Neuronal stem cell (in vitro differentiated cells): ENCODE results near the gene RAP1GAP.
A peak's percentile ranks its signal among the peaks of the same experiment; 100 is the strongest.
"Not testable (repeated sequence)": the region's sequence is repeated elsewhere in the genome, so short reads cannot be mapped to it uniquely, and the experiment has no call there.

Experiments used
- DNase-seq: peaks from one replicate; pipeline ENCODE4 v3.0.0-alpha.2; 2013; ENCODE audit warnings: low spot score
- H2AFZ ChIP-seq: one replicate; pipeline ENCODE4 v1.6.1; 2013; ENCODE audit warnings: mild to moderate bottlenecking, low read length, inconsistent platforms
- H2AK5ac ChIP-seq: 2 replicates; pipeline ENCODE4 v1.6.1; 2013; ENCODE audit warnings: low read depth, mild to moderate bottlenecking, inconsistent platforms, low read length, moderate library complexity, mixed read lengths
- H2BK120ac ChIP-seq: 2 replicates; pipeline ENCODE4 v1.6.1; 2013; ENCODE audit warnings: low read depth, mild to moderate bottlenecking, inconsistent platforms, low read length, moderate library complexity, mixed read lengths
- H2BK12ac ChIP-seq: one replicate; pipeline ENCODE4 v1.6.1; 2013; ENCODE audit warnings: low read length, inconsistent platforms
- H2BK15ac ChIP-seq: 2 replicates; pipeline ENCODE4 v1.6.1; 2013; ENCODE audit warnings: mild to moderate bottlenecking, low read length, inconsistent platforms, mixed read lengths
- H2BK5ac ChIP-seq: one replicate; pipeline ENCODE4 v1.6.1; 2013; ENCODE audit warnings: inconsistent platforms, mild to moderate bottlenecking, low read length, moderate library complexity
- H3K14ac ChIP-seq: one replicate; pipeline ENCODE4 v1.6.1; 2013; ENCODE audit warnings: low read length, inconsistent platforms
- H3K18ac ChIP-seq: 2 replicates; pipeline ENCODE4 v1.6.1; 2013; ENCODE audit warnings: low read length, inconsistent platforms
- H3K23ac ChIP-seq: 2 replicates; pipeline ENCODE4 v1.6.1; 2013; ENCODE audit warnings: low read depth, mild to moderate bottlenecking, mixed read lengths, low read length, inconsistent platforms; ENCODE audit not compliant: poor library complexity
- H3K27ac ChIP-seq: replicated peaks from 3 replicates; pipeline ENCODE4 v1.5.1; 2013; ENCODE audit warnings: low read length, inconsistent platforms
- H3K27me3 ChIP-seq, 3 experiments: 2 replicates each; pipeline ENCODE4 v1.6.1; 2013; ENCODE audit warnings: low read length in 3 of 3, mild to moderate bottlenecking in 2 of 3, inconsistent platforms in 1 of 3, low read depth in 1 of 3, mixed read lengths in 1 of 3, moderate library complexity in 1 of 3; ENCODE audit not compliant: control insufficient read depth in 3 of 3, insufficient read depth in 3 of 3
- H3K36me3 ChIP-seq, 2 donors: replicated peaks in 1 of 2; 2 replicates each; pipeline ENCODE4 v1.6.1; 2013; ENCODE audit warnings: low read length in 2 of 2; ENCODE audit not compliant: control insufficient read depth in 2 of 2, insufficient read depth in 2 of 2
- H3K4ac ChIP-seq: 2 replicates; pipeline ENCODE4 v1.6.1; 2013; ENCODE audit warnings: inconsistent platforms, mild to moderate bottlenecking, low read length, moderate library complexity
- H3K4me1 ChIP-seq, 2 donors: 1 replicate in 1 of 2; 2 replicates in 1 of 2; pipeline ENCODE4 v1.6.1; 2013; ENCODE audit warnings: low read length in 2 of 2, low read depth in 1 of 2; ENCODE audit not compliant: control insufficient read depth in 2 of 2, insufficient read depth in 1 of 2
- H3K4me2 ChIP-seq: one replicate; pipeline ENCODE4 v1.6.1; 2013; ENCODE audit warnings: mild to moderate bottlenecking, low read length, inconsistent platforms; ENCODE audit not compliant: insufficient read depth, poor library complexity, severe bottlenecking
- H3K4me3 ChIP-seq, 2 donors: 2 replicates each; pipeline ENCODE4 v1.5.1; 2013; ENCODE audit warnings: low read length in 2 of 2, mild to moderate bottlenecking in 2 of 2, inconsistent platforms in 1 of 2, moderate library complexity in 1 of 2
- H3K79me1 ChIP-seq: one replicate; pipeline ENCODE4 v1.6.1; 2013; ENCODE audit warnings: low read depth, mild to moderate bottlenecking, inconsistent platforms, low read length, moderate library complexity
- H3K9ac ChIP-seq: one replicate; pipeline ENCODE4 v1.6.1; 2013; ENCODE audit warnings: mild to moderate bottlenecking, low read depth, low read length, inconsistent platforms; ENCODE audit not compliant: poor library complexity
- H3K9me3 ChIP-seq, 2 donors: replicated peaks in 1 of 2; 2 replicates each; pipeline versions ENCODE3 to v1.6.1; 2013; ENCODE audit warnings: low read length in 2 of 2, mild to moderate bottlenecking in 2 of 2, inconsistent platforms in 1 of 2, low read depth in 1 of 2, mixed read lengths in 1 of 2, moderate library complexity in 1 of 2; ENCODE audit not compliant: control insufficient read depth in 2 of 2, insufficient read depth in 1 of 2
- H4K8ac ChIP-seq: one replicate; pipeline ENCODE4 v1.6.1; 2013; ENCODE audit warnings: low read depth, mild to moderate bottlenecking, inconsistent platforms, low read length, moderate library complexity
- H4K91ac ChIP-seq: one replicate; pipeline ENCODE4 v1.6.1; 2013; ENCODE audit warnings: low read length, low read depth, mild to moderate bottlenecking, inconsistent platforms; ENCODE audit not compliant: poor library complexity
- WGBS, 2 donors: extraction: QIAGEN DNeasy Blood & Tissue Kit; methylation state at CpG; one replicate each; pipeline ENCODE4 v1.1.7; 2013; ENCODE audit warnings: missing lambda C conversion rate in 2 of 2, mixed read lengths in 1 of 2; ENCODE audit not compliant: insufficient read length in 2 of 2, insufficient replicate concordance in 1 of 2; ENCODE audit errors: extremely low coverage in 2 of 2; 5-methylcytosine and 5-hydroxymethylcytosine counted together

The RAP1GAP gene

DNA sequence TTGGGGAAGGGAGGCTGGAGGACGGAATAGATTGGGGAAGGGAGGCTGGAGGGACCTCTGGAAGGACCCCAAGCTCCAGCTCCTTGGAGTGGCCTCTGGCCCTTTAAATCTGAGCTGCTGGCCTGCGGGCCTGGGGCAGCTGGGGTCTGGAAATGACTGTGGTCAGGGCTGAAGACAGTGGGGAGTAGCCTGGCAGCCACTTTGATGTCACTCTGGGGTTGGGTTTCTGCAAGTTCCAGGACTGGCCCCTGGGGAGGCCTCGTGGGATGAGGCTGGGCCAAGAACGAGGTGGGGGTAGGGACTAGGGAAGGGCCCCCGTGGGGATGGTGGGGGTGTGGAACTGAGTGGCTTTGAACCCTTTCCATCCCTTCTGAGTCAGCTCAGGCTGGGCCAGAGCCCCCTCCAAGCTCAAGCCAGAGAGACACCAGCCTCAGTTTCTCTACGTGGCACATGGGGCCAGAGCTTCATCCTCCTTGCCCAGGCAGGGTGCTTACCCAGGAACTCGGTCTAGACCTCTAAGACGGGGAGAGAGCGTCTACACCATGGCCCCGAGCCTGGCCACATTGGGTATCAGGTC, 100.3 kb downstream of the RAP1GAP start:
- H2AFZ ChIP-seq: no peak overlapping the region
- no peak overlapping the region for H3K4me3 ChIP-seq
- H4K8ac ChIP-seq: no peak overlapping the region
- no peak overlapping the region for H3K4me2 ChIP-seq
- no CpG with 5 or more reads among the region's 10 CpGs for WGBS, 2 donors
- no peak overlapping the region for H2BK12ac ChIP-seq
- peak overlapping the region; percentile 50 for H3K9ac ChIP-seq
- H3K23ac ChIP-seq: no peak overlapping the region
- peak overlapping the region; percentile 58 for H2BK5ac ChIP-seq
- H4K91ac ChIP-seq: no peak overlapping the region
- peaks cover 0 to 24% of the 10 kb centered on the region in 2 donors for H3K36me3 ChIP-seq
- no peak overlapping the region for H3K14ac ChIP-seq
- H2BK15ac ChIP-seq: no peak overlapping the region
- H3K79me1 ChIP-seq: peaks cover 5% of the 10 kb centered on the region
- no peak overlapping the region for H3K27ac ChIP-seq
- no peak for DNase-seq
- H2AK5ac ChIP-seq: no peak overlapping the region
- peaks cover 0 to 2% of the 10 kb centered on the region in 2 donors for H3K9me3 ChIP-seq
- no peak overlapping the region for H2BK120ac ChIP-seq
- no peak overlapping the region for H3K4ac ChIP-seq
- no peaks in the 10 kb centered on the region for H3K27me3 ChIP-seq
- H3K18ac ChIP-seq: peak overlapping the region; percentile 81
- peaks cover 12 to 13% of the 10 kb centered on the region in 2 donors for H3K4me1 ChIP-seq

DNA sequence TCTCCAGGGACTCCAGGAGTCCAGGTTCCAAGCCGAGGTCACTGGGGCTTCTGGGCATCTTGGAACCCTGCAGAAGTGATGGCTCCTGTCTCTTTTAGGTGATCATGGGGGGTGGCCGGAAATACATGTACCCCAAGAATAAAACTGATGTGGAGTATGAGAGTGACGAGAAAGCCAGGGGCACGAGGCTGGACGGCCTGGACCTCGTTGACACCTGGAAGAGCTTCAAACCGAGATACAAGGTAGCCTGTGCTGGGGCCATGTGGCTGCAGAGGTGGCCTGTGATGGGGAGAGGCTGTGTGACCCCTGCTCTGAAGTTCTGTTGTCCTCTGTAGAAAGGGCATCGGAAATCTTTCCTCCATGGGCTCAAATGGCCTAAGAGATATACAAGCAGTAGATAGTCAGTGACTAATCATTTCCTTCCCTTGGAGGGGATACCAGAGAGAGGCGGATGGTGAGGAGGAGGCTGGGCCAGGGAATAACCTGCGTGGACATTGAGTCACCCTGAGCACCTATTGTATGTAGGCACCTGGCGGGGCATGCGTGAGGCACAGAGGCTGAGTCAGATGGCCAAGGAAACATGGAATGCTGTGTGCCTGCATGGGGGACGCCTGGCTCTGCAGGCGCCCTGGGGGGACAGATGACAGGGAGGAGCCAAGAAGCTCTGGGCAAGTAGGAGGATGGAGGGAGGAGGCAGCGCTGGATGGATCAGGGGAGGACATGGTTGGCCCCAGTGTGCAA, 101.0 kb downstream of the RAP1GAP start:
- H3K79me1 ChIP-seq: peaks cover 5% of the 10 kb centered on the region
- peaks cover 8 to 11% of the 10 kb centered on the region in 2 donors for H3K4me1 ChIP-seq
- H3K4me2 ChIP-seq: no peak overlapping the region
- H3K27ac ChIP-seq: no peak overlapping the region
- H3K27me3 ChIP-seq: no peaks in the 10 kb centered on the region
- H3K4me3 ChIP-seq: no peak overlapping the region
- H3K36me3 ChIP-seq: peaks cover 0 to 24% of the 10 kb centered on the region in 2 donors
- H2BK5ac ChIP-seq: no peak overlapping the region
- peak overlapping the region; percentile 50 for H3K9ac ChIP-seq
- H2BK120ac ChIP-seq: peak overlapping the region; percentile 11
- peaks cover 0 to 2% of the 10 kb centered on the region in 2 donors for H3K9me3 ChIP-seq
- H2BK12ac ChIP-seq: no peak overlapping the region
- no peak overlapping the region for H2AFZ ChIP-seq
- H3K23ac ChIP-seq: no peak overlapping the region
- no peak overlapping the region for H3K4ac ChIP-seq
- no peak overlapping the region for H3K14ac ChIP-seq
- no peak for DNase-seq
- H4K91ac ChIP-seq: no peak overlapping the region
- H2BK15ac ChIP-seq: no peak overlapping the region
- no peak overlapping the region for H2AK5ac ChIP-seq
- no CpG with 5 or more reads among the region's 15 CpGs for WGBS, 2 donors
- H4K8ac ChIP-seq: no peak overlapping the region
- peak overlapping the region; percentile 81 for H3K18ac ChIP-seq

DNA sequence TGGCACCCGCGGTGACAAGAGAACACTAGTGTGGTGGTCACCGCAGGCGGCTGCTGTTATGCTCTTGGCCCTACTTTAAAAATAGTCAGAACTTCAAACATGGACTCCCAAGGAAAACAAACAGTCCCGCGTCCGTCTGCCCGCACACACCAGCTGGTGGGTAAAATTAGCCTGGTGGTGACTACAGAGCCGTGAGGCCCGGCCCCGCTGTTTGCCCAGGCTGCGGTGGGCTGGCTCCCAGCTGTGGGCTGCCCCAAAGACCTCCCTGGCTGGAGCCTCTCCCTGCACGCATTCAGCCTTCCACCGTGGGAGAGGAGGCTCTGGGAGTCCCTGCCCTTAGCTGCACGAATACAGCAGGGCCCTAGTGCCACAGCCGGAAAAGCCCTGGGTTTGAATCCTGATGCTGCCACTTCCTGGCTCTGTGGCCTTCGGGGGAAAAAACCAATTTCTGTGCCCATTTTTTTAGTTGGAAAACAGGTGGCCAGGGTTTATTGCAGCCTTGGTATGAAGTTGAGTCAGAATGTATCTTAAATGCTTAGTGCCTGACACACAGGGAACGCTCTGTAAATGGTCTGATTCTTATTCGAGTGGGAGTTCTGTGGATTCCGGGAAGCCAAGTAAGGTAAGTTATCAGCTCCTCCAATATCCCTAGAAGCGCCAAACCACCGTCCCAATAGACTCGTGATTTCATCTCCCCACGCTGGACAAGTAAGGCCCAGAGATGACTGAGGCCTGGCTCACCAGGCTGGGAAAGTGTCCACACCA, 101.7 kb downstream of the RAP1GAP start:
- peaks cover 0 to 20% of the 10 kb centered on the region in 2 donors for H3K36me3 ChIP-seq
- H3K9ac ChIP-seq: no peak overlapping the region
- no peak overlapping the region for H3K4me3 ChIP-seq
- H3K4me1 ChIP-seq: peaks cover 8 to 11% of the 10 kb centered on the region in 2 donors
- H3K9me3 ChIP-seq: peaks cover 0 to 2% of the 10 kb centered on the region in 2 donors
- no peak overlapping the region for H3K23ac ChIP-seq
- no peak overlapping the region for H2BK120ac ChIP-seq
- H3K27me3 ChIP-seq: no peaks in the 10 kb centered on the region
- H4K91ac ChIP-seq: no peak overlapping the region
- no peak overlapping the region for H3K18ac ChIP-seq
- no peak for DNase-seq
- WGBS, 2 donors: no CpG with 5 or more reads among the region's 24 CpGs
- no peak overlapping the region for H3K27ac ChIP-seq
- no peak overlapping the region for H2BK12ac ChIP-seq
- no peak overlapping the region for H4K8ac ChIP-seq
- no peak overlapping the region for H3K4me2 ChIP-seq
- no peak overlapping the region for H2AFZ ChIP-seq
- no peak overlapping the region for H3K14ac ChIP-seq
- H2BK5ac ChIP-seq: no peak overlapping the region
- no peak overlapping the region for H2BK15ac ChIP-seq
- H3K4ac ChIP-seq: no peak overlapping the region
- peaks cover 8% of the 10 kb centered on the region for H3K79me1 ChIP-seq
- H2AK5ac ChIP-seq: no peak overlapping the region

DNA sequence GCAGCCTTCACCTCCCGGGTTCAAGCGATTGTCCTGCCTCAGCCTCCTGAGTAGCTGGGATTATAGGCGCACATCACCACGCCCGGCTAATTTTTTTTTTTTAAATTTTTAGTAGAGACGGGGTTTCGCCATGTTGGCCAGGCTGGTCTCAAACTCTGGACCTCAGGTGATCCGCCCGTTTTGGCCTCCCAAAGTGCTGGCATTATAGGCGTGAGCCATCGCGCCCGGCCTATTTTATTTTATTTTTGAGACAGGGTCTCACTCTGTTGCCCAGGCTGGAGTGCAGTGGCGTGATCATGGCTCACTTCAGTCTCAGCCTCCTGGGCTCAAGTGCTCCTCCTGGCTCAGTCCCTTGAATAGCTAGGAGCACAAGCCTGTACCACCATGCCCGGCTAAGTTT, 102.8 kb downstream of the RAP1GAP start:
- not testable (repeated sequence) for H2BK120ac ChIP-seq, H3K9me3 ChIP-seq, H3K4me2 ChIP-seq, H2BK12ac ChIP-seq, H2AFZ ChIP-seq, H2BK15ac ChIP-seq, H3K23ac ChIP-seq, H4K91ac ChIP-seq, H2BK5ac ChIP-seq, H3K79me1 ChIP-seq, H4K8ac ChIP-seq, H3K4me3 ChIP-seq, H3K4ac ChIP-seq, H3K27me3 ChIP-seq, H3K18ac ChIP-seq, H3K9ac ChIP-seq, H3K27ac ChIP-seq, DNase-seq, H3K14ac ChIP-seq, H2AK5ac ChIP-seq
- Histone ChIP-seq H3K36me3 (peaks cover 0 to 19% of the 10 kb centered on the region in 2 donors), H3K4me1 (peaks cover 8 to 11% of the 10 kb centered on the region in 2 donors)
- WGBS, 2 donors: no CpG with 5 or more reads among the region's 15 CpGs
